Activated T-helper 1 cell treated with anti-CD3 and anti-CD28 coated beads, Interleukin-2, amount 50 U/mL, for 16 hours (primary cell): ENCODE results near the gene HINT2.

Experiments
- DNase-seq, 2 donors: peaks; one replicate each; pipeline ENCODE4 v3.0.0-alpha.2; 2020; ENCODE audit warnings: low read depth in 1 of 2, low spot score in 1 of 2

HINT2 gene

DNA sequence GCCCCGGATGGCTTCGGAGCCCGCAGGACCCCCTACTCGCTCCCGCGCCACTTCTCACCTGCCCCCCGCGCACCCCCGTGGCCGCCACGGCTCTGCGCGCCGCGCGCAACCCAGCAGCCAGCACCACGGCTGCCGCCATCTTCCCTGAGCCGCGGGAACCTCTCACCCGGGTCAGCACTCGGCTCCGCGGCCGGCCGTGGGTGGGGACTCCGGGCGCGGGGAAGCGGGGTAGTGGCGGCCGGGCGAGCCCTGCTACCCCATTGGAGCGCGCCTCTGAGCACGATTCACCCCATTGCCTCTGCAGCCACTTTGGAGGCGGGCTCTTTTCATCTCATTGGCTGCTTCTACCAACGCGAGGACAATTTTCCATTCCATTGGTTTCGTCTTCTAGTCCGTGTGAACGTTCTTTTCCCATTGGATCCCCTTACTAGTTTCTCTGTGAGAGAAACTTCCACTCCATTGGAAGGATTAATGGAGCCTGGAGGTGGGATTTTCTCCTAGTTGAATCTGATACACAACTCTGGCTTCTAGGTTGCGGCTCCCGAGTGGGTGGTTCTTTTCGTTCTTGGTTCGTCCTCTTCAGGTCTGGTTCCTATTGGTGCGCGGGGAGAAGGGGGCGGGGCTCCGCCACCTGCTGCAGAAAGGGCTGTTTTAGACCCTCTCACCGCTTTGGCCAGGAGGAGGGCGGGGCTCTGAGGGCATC, at the start of gene HINT2:
HINT2 (minus strand) TSS at position 202 of the 703 bp plus-strand sequence; CDS start at position 139, 63 bp downstream.
- peak; percentile 92 to 93 for DNase-seq

GRCh38 chr9:35863583-35863982, 48.7 kb upstream of the HINT2 start:
- DNase-seq, result no peak

DNA sequence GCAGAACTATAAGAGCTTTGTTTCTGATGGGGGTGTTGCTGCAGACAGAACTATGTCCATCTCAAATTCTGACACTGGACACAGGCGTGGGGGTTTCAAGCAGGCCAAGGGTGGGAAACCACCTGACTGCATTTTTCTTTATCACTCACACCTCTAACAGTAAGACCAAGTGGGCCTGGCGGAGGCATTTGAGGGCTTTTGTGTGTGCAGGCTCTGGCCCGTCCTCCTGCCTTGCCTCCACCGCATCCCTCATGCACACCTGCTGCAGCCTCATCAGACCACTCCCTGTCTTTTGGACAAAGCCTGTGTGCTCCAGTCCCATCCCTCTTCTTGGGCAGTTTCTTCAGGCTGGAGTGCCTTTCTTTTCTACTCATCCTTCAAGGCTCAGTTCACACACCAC, 47.5 kb upstream of the HINT2 start:
- DNase-seq, result no peak

DNA sequence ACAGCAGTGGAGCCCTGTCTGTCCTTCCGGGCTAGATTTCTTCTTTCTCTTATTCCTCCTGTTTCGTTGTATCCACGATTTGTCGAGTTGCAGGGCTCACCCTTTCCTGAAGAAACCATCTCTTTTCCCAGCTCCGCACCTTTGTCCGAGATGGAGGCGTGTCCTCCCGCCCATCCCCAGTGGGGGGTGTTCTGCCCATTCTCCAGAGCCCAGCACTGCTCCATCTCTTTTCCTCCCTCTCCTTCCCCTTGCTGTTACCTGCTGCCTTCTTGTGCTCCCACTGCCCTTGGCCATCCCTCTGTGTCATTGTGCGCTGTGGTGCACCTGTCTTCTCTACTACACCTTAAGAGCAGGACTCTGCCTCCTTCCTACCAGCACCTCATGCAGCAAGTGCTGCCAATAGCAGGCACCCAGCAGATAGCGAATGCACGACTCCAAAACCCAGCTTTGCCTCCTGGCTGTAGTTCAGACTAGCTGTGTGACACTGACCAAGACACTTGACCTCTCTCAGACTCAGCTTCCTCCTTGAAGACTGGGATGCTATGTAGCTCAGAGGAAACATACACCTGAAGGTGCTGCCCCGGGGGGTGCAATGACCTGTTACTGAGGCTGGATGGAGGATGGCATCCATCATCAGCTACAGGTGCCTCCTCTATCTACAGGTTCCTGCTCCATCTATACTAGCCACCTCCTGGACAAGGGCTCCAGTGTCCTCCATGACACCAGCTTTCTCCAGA, 46.5 kb upstream of the HINT2 start:
- no peak for DNase-seq

DNA sequence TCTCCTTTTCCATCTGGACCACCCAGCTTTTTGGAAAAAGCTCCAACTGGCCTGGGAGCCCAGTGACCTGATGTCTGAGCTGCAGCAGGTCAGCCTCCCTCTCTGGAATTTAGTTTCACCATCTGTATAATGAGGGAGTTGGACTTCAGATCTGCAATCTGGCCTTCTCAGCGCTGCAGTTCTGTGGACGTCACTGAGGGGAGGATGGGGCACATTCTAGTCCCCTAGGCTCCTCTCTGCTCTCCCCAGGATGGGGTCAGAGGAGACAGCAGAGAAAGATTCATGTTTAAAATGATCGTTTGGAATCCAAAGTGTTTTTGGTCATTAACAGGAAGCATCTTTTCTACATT, 45.1 kb upstream of the HINT2 start:
- DNase-seq, result no peak

GRCh38 chr9:35859310-35859989, 44.6 kb upstream of the HINT2 start:
- no peak for DNase-seq

GRCh38 chr9:35858458-35858857, 43.6 kb upstream of the HINT2 start:
- no peak for DNase-seq

- DNase-seq, result no peak
Measured at GRCh38 chr9:35856882-35857281, 42.0 kb upstream of the HINT2 start.

DNA sequence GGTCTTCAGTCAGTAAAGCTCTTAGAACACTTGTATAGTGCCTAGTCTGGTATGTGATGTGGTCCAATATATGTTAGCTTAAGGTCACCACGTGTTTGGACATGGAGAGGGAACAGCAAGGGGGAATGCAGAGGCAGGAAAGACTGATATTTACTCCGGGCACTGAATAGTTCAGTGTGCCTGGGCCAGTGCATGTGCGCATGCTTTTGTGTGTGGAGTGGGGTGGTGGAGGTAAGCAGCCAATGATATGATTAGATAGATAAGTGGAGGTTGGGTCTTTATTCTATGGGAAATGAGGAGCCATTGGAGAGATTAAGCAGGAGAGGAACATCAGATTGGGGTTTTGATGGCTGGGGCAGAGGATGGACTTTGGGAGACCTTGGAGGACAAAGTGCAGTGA, 41.4 kb upstream of the HINT2 start:
- no peak for DNase-seq

DNA sequence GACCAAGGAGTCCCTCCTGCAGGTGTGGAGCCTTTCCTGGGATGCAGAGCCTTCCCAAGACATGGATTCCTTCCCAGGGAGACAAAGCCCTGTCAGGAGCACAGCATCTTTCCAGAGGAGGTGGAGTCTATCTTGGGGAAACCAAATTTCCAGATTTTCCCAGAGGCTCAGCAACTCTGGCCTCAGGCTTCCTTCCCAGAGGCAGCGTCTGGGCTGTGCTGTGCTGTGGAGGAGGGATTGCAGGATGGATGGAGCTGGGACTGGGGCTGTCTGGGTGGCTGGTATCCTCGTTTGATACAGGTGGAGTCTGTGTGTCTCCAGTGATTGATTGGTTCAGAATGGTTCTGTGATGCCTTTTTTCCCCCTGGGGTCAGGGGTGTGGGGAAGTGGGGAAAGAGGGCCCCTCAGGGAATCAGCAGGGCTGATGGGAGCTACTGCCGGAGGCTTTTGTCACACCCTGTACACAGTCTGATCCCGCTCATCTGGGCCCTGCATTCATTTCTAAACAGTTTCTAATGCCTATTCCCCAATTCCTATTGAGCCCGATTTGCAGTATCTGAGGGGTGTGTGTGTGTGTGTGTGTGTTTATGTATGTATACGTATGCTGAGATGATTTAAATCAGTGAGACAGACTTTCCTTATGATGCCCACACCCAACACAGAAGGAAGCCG, 39.4 kb upstream of the HINT2 start:
- no peak for DNase-seq

DNA sequence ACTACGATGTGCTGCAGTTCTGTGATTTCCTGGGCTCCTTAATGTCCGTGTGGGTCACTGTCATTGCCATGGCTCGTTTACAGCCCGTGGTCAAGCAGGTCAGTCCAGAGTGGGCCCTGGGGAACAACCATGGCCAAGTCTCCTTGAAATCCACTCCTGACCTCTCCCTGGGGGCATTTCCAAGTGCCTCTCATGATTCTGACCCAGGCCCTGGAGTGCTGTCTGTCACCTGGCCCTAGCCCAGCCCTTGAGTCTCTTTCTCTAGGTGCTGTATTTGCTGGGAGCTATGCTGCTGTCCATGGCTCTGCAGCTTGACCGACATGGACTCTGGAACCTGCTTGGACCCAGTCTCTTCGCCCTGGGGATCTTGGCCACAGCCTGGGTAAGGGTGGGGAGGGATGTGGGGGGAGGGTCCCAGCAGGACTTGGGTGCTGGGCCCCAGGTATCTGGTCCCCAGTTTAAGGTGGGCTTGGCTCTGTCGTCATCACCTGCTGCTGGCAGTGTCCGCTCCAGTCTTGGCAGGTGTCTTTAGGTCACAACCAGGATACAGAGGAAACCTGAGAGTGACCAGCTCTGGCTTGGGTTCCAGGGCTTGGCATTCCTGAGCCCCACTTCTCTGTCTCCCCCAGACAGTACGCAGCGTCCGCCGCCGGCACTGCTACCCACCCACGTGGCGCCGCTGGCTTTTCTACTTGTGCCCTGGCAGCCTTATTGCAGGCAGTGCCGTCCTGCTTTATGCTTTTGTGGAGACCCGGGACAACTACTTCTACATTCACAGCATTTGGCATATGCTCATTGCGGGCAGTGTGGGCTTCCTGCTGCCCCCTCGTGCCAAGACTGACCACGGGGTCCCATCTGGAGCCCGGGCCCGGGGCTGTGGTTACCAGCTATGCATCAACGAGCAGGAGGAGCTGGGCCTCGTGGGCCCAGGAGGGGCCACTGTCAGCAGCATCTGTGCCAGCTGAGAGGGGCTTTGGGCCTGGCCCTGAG, 38.3 kb upstream of the HINT2 start:
- no peak for DNase-seq

- DNase-seq, result no peak
Measured at GRCh38 chr9:35852267-35852815, 37.5 kb upstream of the HINT2 start.

DNA sequence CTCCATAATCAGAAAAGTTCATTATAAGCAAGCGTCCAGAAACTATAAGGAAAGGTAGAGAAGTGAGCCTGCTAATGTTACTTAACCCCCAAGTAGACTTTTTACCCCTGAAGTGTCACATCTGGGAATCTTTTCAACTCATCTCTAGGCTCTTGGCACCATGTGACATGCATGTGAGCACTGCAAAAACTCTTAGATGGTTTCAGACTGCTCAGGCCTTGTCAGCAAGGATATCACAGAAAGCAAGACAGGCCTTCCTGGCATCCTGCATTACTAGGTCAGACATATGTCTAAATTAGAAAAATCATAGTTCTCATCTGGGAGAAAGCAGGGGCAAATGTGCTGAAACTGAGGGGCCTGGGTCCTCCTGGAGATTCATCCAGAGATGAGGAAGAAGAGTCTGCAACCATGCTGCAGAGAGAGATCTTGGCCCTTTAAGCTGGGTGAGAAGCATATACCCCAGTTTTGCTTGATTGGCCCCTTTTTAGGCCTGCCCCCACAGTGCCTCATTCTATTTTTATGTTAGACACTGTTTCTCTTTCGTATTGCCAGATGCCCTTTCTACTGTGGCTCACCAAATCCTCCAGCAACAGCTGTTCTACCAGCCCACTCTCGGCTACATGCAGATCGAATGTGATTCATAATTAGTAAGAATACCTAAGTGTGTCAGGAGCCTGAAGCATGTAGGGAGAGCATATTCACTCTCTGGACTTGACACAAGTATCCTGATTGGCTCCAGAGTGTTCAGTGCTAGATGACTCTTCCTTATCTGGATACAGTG, 33.1 kb upstream of the HINT2 start:
- no peak for DNase-seq

DNA sequence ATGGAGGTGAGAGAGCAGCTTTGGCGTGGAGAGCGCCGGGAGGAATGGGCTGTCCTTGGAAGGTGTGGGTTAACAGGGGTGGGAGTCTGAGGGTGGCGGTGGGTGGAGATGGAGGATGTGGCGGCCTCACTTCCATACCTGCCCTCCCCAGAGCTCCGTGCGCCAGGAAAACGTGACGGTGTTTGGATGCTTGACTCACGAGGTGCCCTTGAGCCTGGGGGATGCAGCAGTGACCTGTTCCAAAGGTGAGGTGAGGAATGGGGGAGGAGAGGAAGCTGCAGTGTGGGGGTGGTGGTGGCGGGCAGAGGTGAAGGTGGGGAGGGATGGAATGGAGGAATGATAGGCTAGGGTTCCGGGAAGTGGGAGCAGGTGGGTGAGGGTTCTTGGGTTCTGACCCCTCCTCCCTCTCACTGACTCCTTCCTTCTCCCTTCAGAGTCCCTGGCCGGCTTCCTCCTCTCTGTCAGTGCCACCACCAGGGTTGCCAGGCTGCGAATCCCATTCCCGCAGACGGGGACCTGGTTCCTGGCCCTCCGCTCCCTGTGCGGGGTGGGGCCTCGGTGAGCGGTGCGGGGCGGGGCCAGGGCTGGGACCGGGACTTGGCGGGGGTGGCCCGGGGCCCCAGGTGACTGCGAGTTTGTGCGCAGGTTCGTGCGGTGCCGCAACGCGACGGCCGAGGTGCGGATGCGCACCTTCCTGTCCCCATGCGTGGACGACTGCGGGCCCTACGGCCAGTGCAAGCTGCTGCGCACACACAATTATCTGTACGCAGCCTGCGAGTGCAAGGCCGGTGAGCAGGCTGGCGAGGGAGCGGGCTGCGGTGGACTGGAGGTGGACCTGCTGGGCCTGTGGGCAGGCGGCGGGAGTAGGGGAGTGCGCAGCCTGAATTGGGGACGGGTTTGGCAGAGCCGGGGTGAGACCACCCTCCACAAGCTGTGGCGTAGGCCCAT, 31.3 kb upstream of the HINT2 start:
- no peak for DNase-seq

GRCh38 chr9:35844628-35845270, 29.9 kb upstream of the HINT2 start:
- DNase-seq, result no peak

DNA sequence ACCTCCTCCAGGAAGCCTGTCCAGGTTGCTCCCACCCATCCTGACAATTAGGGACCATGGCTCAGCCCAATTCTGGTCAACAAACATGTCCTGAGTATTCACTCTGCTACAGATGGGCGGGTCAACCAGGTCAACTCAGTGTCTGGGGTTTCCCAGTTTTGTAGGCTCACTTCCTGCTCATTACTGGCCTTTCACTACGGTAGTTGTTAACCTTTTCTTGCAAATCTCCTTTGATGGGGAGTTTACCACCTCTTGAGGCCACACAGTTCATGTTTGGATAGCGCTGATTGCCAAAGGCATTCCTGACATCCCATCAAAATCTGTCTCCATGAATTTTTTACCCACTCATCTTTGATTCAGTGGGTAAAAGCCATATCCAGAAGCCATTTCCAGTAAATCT, 28.0 kb upstream of the HINT2 start:
- DNase-seq, result no peak

- DNase-seq, result no peak
Measured at GRCh38 chr9:35842020-35842745, 27.3 kb upstream of the HINT2 start.

- DNase-seq, result no peak
Measured at GRCh38 chr9:35841645-35841900, 26.7 kb upstream of the HINT2 start.
